GM18508 (cell line): Measurements from ENCODE around the gene PRR15.
"Not testable (repeated sequence)": the region's sequence is repeated elsewhere in the genome, so short reads cannot be mapped to it uniquely, and the experiment has no call there.

Experiments
- ATAC-seq: cut with Tn5 transposase; IDR thresholded peaks from one replicate; pipeline ENCODE4 v1.9.1; 2021; ENCODE audit warnings: moderate number of reproducible peaks; ENCODE audit not compliant: insufficient read depth, unreplicated experiment

The PRR15 gene, protein sequence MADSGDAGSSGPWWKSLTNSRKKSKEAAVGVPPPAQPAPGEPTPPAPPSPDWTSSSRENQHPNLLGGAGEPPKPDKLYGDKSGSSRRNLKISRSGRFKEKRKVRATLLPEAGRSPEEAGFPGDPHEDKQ

DNA sequence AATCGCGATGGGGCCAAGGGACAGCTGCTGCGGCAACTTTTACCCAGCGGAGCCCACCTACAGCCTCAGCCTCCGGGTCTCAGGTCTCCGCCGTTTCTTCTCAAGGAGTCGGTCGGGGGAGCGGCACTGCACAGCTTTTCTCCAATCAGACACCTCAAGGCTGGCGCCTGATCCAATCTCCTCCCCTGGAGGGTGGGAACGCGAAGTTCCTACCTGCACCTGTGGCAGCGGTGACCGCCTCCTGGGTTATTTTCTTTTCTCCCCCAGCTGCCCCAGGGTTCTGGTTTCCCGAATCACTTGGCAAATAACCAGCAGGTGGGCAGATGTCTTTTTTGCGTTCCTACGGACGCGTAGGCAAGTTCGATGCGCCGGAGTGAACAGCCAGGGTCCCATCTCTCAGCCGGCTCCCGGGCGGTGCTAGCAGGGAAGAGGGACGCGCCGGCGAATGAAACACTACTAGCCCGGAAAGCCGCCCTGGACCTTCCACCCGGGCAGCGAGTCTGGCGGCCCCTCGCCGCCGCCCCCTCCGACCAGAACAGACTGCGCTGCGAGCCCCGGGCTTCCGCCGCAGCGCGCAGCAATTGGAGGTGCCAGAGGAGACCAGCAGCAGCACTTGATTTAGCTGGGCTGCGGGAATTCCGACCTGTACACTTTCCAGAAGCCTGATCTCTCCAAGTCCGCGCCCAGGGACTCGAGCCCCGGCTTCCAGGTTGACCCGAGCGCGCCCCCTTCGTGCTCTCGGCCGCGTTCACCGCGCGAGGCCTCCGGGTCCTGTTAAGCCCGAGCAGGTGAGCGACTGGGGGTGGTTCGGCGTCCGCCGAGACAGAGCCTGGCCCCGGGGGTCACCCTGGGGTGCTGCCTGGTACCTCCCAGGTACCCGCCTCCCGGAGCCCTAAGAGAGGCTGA is at the start of gene PRR15:
TSS of gene PRR15 (plus strand) at position 246 of the 906 bp plus-strand sequence. CDS start 2,495 bp downstream, outside the sequence.
- no peak for ATAC-seq

DNA sequence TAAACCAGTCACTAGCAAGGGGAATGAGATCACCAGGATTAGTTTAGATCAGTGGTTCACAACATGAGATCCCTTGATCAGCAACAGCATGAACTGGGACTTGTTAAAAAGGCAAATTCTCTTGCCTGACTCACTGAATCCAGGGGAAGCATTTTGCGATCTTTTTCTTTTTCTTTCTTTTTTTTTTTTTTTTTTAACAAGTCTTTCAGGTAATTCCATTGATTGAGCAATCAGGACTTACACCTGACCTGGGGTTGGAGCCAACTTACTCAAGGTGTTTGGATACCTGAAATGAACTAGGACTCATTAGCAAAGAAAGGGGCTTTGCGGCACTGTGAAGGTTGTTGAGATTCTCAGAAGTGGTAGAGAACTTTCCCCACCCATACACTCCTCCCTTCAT is 47.1 kb upstream of the PRR15 start:
- ATAC-seq: no peak

DNA sequence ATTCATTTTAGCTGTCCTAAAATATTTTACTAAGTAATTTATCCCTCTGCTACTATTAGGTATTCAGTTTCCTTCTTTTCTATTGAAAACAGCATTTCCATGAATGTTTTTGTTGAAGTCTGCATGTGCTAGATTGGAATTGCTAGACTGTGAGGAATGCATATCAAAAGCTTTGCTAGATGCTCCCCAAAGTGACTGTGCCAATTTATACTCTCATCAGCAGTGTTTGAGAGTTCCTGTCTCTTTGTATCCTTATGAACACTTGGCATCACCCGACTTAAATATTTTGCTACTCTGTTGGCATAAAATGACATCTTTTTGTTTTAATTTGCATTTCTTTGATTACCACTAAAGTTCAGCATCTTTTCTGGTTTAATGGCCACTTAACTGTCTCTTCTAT is 45.0 kb upstream of the PRR15 start:
- ATAC-seq: no peak

DNA sequence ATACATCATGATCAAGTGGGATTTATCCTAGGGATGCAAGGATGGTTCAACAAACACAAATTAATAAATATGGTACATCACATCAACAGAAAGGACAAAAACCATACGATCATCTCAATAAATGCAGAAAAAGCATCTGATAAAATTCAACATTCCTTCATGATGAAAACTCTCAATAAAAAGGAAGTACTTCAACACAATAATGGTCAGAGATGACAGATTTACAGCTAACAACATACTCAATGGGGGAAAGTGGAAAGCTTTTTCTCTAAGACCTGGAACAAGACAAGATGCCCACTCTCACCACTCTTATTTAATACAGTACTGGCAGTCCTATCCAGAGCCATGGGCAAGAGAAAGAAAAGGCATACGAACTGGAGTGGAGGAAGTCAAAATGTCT is 39.9 kb upstream of the PRR15 start:
- no peak for ATAC-seq

DNA sequence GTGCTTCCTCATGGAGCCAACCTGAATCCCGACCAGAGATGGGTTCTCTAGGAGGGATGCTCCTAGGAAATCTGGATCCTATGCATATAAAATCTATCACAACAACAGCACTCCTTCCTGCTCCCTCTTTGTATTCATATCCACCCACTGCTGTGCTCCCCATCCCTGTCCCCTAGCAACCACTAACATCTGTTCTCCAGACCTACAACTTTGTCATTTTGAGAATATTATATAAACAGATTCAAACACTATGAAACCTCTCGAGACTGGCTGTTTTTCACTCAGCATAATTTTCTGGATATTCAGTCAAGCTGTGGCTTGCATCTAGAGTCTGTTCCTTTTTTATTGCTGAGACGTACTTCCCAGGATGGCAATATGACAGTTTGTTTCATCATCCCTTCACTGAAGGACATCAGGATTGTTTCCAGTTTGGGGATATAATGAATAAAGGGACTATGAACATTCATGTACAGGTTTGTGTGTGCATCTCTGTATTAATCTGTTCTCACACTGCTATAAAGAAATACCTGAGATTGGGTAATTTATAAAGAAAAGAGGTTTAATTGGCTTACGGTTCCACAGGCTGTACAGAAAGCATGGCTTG is 36.0 kb upstream of the PRR15 start:
- no peak for ATAC-seq

DNA sequence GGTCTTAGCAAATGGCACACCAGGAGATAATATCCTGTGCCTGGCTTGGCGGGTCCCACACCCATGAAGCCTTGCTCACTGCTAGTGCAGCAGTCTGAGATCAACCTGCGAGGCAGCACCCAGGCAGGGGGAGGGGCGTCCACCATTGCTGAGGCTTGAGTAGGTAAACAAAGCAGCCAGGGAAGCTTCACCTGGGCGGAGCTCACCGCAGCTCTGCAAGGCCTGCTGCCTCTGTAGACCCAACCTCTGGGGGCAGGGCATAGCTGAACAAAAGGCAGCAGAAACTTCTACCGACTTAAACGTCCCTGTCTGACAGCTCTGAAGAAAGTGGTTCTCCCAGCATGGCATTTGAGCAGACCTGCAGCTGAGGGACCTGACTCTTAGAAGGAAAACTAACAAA is 35.1 kb upstream of the PRR15 start:
- not testable (repeated sequence) for ATAC-seq

DNA sequence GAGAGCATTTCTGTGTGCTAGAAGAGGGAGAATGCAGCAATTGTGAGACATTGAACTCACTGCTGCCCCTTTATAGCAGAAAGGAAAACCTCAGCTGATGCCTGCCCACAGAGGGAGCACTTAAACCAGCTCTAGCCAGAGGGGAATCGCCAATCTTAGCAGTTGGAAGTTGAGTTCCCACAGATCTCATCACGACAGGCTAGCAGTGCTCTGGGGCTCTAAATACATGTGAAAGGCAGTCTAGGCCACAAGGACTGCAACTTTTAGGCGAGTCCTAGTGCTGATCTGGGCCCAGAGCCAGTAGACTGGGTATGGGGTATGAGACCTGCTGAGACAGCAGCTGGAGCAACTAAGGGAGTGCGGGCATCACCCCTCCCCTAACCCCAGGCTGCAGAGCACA is 25.2 kb upstream of the PRR15 start:
- ATAC-seq: no peak

DNA sequence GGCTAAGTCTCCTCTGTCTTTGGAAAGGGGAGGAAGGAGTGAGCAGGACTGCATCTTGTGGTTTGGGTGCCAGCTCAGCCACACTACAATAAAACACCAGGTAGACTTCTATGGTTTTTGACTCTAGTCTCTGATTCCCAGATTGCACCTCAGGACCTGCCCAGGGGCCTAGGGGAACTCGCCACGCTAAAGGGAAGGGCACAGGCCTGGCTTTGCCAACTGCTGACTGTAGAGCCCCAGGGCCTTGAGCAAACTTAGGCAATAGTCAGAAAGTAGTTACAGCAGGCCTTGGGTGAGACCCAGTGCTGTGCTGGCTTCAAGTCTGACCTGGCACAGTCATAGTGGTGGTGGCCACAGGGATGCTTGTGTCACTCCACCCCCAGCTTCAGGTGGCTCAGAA is 24.2 kb upstream of the PRR15 start:
- no peak for ATAC-seq

DNA sequence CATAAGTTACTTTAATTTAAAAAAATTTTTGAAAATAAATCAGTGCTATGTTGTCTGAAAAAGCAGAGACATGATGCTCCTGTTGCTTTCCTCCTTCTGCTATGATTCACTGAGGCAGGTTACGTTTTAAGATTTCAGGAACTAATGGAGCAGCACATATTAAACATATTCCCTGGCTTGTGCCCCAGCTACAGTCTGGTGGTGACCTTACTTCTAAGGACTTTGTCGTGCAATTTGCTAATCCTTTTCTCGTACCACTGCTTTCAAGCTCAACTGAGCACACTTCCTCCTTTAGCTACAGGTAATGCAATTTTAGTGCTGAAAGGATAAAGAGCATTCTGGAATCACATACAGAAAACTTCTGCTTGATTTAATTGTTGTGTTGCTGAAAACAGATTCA is 16.2 kb upstream of the PRR15 start:
- no peak for ATAC-seq

DNA sequence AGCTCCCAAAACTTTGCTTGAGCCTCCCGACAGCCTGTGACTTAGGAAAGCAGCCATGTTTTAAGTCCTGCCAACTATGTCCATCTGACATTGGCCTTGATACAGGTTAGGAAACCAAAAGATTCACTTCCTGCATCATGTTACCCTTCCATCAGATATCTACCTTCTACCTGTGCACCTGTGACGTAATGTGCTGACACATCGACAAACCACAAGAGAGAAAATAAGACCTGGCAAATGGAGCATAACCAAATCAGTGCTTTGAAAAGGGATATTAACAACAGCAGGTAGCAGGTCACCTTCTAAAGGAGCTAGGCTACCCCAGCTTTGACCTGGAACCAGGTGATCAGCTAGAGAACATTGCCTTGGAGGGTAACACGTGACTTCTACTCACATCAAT is 14.8 kb upstream of the PRR15 start:
- no peak for ATAC-seq

DNA sequence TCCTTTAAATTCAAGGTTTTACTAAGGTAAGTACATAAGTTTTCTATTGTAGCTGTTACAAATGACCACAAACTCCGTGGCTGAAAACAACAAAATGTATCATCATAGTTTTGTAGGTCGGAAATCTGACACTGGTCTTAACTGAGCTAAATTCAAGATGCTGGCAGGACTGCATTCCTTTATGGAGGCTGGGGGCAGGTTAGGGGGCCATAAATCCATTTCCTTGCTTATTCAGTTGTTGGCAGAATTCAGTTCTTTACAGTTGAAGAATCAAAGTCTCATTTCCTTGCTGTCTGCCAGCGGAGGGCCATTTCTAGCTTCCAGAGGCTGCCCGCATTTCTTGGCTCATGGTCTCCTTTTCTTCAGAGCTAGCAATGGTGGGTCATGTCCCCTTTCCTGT is 11.2 kb upstream of the PRR15 start:
- no peak for ATAC-seq

DNA sequence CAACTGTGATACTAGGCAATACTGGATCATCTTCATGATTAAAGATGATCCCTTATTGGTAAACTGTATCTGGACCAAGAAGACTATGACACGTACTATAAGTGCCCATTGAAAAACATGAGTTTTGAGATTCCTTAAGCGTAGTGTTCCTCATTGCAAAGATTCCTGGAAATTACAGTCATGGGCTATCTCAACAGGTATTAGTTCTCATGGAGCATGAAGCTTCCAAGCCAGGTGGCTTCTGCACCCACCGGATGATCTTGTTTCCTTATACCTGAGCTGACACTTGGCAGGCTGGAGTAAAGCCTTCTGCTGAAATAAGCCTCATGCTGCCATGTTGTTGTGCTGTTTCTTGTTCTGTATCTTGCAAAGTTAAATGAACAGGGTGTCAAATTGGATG is 8.6 kb upstream of the PRR15 start:
- ATAC-seq: no peak

DNA sequence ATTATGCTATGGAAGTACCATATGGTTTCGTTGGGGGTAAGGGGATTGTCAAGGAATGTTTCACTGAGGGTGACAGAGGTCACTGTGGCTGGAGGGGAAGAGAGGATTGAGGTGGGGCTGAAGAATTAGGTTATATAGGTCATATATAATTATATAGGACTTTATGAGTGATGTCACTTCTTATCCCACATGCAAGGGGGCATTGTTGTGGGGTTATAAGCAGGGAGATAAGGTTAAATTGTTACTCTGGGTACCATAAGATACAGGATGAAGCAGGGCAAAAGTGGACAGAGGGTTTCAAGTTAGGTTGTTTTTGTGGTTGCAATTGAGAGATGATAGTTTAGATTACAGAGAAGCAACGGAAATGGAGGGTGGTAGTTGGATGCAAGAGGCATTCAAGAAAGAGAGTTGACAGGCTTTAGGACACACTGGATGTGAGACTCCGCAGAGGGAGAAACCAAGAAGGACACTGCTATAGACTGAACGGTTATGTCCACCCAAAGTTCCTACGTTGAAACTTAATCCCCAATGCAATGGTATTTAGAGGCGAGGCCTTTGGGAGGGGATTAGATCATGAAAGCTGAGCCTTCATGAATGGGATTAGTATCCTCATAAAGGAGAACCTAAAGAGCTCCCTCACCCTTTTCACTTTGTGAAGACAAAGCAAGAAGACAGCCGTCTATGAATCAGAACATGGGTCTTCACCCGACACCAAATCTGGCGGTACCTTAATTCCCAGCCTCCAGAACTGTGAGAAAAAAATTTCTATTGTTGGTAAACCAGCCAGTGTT is 7.0 kb upstream of the PRR15 start:
- ATAC-seq: no peak

DNA sequence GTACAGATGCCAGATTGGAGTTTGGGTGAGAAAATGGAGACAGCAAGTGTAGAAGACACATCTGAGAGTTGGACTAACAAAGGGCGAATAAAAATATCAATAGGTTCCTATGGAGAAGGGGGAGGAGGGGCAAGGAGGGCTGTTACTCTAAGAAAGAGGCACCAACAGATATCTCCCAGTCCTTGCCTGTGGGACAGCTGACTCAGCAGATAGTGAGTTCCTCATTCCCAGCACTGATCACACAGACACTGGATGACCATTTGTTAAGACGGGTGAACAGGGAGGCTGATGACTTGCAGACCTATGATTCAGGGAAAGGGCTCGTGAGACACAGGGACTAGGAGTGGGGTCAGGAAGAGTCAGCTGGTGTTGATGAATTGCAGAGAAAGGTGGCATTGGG is 5.7 kb upstream of the PRR15 start:
- ATAC-seq: no peak

DNA sequence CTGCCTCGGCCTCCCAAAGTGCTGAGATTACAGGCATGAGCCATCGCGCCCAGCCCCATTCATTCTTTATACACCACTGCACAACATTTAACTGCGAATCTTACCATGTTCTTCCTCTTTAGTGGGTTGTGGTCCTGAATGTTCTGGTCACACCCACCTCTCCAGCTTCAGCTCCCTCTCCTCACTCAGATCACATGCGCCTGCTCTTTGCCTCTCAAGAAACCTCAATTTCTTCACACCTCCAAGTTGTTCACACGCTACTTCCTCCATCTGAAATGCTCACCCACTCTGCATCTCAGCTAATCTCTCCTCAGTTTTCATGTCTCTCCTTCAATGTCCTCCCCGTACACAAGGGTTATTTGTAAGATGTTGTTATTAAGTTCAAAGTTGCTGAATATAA is 2.4 kb upstream of the PRR15 start:
- no peak for ATAC-seq

DNA sequence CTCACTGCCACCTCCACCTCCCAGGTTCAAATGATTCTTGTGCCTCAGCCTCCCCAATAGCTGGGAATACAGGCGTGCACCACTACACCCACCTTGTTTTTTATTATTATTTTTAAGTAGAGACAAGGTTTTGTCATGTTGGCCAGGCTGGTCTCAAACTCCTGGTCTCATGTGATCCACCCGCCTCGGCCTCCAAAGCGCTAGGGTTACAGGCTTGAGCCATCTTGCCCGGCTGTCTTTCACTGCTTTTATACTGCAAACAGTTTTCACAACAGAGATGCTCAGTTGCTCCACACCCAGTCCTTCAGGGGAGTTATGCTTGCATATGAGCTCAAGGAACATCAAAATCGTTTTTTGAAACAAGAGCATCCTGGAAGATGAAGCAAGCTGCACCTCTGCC is 1.3 kb upstream of the PRR15 start:
- ATAC-seq: no peak

DNA sequence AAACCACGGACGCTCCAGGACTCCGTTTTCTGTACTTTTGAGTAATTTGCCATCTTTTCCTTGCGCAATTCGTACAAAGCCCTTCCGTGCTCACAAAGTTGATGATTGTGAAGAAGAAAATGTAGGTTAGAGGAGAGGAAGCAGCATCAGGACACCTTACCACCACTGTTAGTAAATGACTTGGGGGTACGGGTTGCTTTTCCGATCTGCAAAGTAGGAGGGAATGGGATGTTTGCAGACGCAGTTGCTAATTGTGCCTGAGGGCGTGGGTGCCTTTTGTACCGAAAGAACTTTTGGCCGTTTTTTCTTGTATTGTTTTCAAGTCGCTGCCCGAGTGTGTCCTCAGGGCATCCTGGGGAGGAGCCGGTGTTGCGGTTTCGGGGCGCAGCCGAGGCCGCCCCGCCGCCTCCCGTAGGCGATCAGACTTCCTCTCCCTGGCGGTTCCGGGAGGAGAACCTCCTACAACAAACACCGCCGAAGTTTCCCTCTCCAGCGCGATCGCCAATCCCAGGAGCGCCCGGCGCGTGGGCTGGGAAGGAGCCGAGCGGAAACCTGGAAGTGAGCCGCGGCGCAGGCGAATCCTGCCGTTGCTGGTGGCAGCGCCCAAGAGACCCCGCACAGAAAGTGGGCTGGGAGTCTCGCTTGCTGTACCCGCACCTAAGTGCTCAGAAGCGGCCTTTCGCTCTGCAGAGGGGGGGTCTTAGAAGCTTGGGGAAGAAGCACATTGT is 1.0 kb downstream of the PRR15 start:
- ATAC-seq: no peak

DNA sequence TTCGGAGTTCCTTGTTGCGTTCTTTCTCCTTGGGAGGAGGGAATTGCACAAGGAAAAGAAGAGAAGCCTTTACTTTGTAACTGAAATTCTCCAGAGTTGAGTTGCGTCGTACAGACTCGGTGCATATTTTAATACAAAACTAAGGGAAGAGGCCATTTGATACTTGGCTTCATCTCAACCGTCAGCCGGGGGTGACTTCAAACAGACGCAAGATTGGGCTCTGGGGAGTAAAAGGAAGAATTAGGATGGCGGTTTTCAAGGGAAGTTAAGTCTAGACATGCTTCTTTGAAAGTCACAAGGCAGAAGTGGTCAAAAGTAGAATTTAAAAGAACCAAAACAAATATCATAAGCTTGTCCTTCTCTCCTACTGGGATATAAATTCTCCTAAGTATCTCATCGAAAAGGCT is 1.6 kb downstream of the PRR15 start:
- no peak for ATAC-seq

DNA sequence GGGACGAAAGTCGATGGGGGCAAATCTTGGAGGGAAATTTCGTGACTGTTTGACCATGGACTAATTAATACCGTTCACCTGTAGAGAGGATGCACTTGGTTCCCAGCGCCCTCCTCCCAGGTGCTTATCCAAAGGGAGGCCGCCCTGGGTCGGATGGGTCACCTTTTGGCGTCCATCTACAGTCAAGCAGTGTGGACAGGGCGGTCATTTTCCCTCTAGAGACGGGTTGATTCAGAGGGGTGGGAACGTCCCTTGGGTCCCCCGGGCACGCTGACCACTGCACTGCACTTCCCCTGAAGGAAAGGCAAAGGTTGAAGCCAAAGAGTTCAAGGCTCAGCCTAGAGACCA is 2.0 kb downstream of the PRR15 start:
- ATAC-seq: no peak

DNA sequence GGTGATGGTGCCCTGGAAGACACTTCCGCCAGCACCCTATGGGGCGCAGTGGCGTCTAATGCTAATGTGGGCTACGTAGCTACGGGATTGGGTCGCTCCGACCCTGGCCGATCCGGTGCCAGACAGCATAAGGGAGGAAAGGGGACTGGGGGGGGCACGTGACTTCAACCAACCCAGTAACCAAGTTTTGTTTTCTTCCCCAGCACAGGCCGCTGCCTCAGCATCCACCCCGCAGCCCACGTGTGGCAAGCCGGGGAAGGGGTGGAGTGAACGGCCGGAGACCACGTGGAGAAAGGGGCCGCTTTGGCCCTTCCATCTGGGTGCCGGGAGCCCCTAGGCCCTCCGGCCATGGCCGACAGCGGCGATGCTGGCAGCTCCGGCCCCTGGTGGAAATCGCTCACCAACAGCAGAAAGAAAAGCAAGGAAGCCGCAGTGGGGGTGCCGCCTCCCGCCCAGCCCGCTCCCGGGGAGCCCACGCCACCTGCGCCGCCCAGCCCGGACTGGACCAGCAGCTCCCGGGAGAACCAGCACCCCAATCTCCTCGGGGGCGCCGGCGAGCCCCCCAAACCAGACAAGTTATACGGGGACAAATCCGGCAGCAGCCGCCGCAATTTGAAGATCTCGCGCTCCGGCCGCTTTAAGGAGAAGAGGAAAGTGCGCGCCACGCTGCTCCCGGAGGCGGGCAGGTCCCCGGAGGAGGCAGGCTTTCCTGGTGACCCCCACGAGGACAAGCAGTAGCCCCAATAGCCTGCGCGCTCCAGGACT is 2.5 kb downstream of the PRR15 start:
- ATAC-seq: no peak
